Measurements from ENCODE around the gene BTD. TPM values are rescaled to one million over a fixed set of nuclear protein-coding genes. Genes with fewer than 3 reads are reported as not detected.

Gene BTD
- total and polyA plus RNA-seq, 2 experiments from 2014 or later: 17.8 to 20.0 TPM

GRCh38 chr3:15576475-15576874 lies 25.1 kb upstream of the BTD start:
- Histone ChIP-seq H3K36me3 (ENCODE audit: insufficient read depth) (peaks cover 16% of the 10 kb centered on the region; the same call in 1 of the 2 replicates), H4K20me1 (replicated peaks; ENCODE audit: insufficient read depth) (peaks cover 3% of the 10 kb centered on the region; the same call in 1 of the 2 replicates), H3K27ac (ENCODE audit: low read depth) (no peak overlapping the region), H3K27me3 (ENCODE audit: insufficient read depth) (no peaks in the 10 kb centered on the region), H3K9me2 (ENCODE audit: insufficient read depth) (no peaks in the 10 kb centered on the region), H3K4me1 (ENCODE audit: insufficient read depth) (no peaks in the 10 kb centered on the region), H2AFZ (no peak overlapping the region), H3F3A (replicated peaks; ENCODE audit: low read depth) (no peaks in the 10 kb centered on the region), H3K79me2 (replicated peaks; ENCODE audit: insufficient read depth) (no peaks in the 10 kb centered on the region), H3K4me2 (no peak overlapping the region), H3K4me3 (no peak overlapping the region)
- H3K4me3 Mint-ChIP-seq: no peak overlapping the region
- TF ChIP-seq REST (IDR thresholded peaks at IDR 0.05; ENCODE audit: unreplicated experiment): no peak
- no peak for TF ChIP-seq JUNB (IDR thresholded peaks at IDR 0.05; ENCODE audit: unreplicated experiment)
- TF ChIP-seq CTCF (conservative IDR thresholded peaks at IDR 0.05; ENCODE audit: low read depth in 2 of 2): no peak
- TF ChIP-seq NANOG (IDR thresholded peaks at IDR 0.05; ENCODE audit: borderline replicate concordance): no peak
- no peak for TF ChIP-seq ETS1 (IDR thresholded peaks at IDR 0.05)
- no peak for TF ChIP-seq ZNF114 (CRISPR knock-in tag; IDR thresholded peaks at IDR 0.05)
- no peak for TF ChIP-seq ZNF462 (CRISPR knock-in tag; IDR thresholded peaks at IDR 0.05)
- no peak for TF ChIP-seq STAT1 (IDR thresholded peaks at IDR 0.05; ENCODE audit: unreplicated experiment)
- no peaks in the 10 kb centered on the region for H3K4me1 Mint-ChIP-seq
- no peak for DNase-seq (ENCODE audit: low spot score)
- no peak for ATAC-seq
- no peaks in the 10 kb centered on the region for H3K9me3 Mint-ChIP-seq
- peaks cover 3% of the 10 kb centered on the region for H3K27me3 Mint-ChIP-seq (ENCODE audit: insufficient read depth, low read depth, poor library complexity)
- no peak overlapping the region for H3K27ac Mint-ChIP-seq
- H3K36me3 Mint-ChIP-seq (ENCODE audit: low read depth): peaks cover 16% of the 10 kb centered on the region; the same call in 2 of the 3 replicates
